Mammary epithelial cell (primary cell): ENCODE results near the gene CD300LD.

Experiments used
- CTCF ChIP-seq, 2 donors: IDR thresholded peaks in 1 of 2; conservative IDR thresholded peaks in 1 of 2; 2 replicates each; pipeline ENCODE4 v1.5.1; 2011 to 2012; ENCODE audit warnings: inconsistent platforms in 2 of 2, low read length in 2 of 2, mild to moderate bottlenecking in 2 of 2, control low read depth in 1 of 2, low read depth in 1 of 2; ENCODE audit not compliant: insufficient read depth in 1 of 2; ENCODE audit errors: extremely low read depth in 1 of 2
- EZH2 ChIP-seq: IDR thresholded peaks from 2 replicates; pipeline ENCODE4 v1.6.1; 2012; ENCODE audit warnings: low read length, inconsistent platforms, borderline replicate concordance

DNA sequence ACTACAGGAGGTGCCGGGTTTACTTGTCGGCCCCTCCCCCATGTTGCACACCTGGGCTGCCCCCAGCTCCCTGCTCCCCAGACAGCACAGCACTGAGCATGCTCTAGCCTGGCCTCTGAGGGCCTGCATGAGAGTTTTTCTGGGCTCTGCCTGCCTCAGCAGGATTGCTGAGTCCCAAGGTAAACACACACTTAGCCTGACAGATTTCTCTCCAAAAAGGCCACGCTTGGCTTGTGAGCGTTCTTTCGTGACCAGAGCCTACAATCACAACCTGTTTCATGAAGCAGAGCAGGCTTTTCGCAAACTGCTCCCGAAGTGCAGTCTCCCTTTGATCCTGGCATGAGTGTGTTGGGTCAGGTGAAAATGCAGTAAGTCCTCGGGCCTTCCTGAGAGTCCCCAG lies 41.2 kb upstream of the CD300LD start:
- TF ChIP-seq CTCF (conservative IDR thresholded peaks at IDR 0.05 in 1 of 2, IDR thresholded peaks at IDR 0.05 in 1 of 2; ENCODE audit: extremely low read depth in 1 of 2, insufficient read depth in 1 of 2, low read depth in 1 of 2, low read length in 2 of 2) (no peak), EZH2 (no peak)
